GM21528 (cell line): ENCODE data around the gene SPTSSA.
"Not testable (repeated sequence)": the region's sequence is repeated elsewhere in the genome, so short reads cannot be mapped to it uniquely, and the experiment has no call there.

Experiments used
- ATAC-seq: cut with Tn5 transposase; IDR thresholded peaks from one replicate; pipeline ENCODE4 v1.9.1; 2021; ENCODE audit warnings: mild to moderate bottlenecking, moderate library complexity; ENCODE audit not compliant: unreplicated experiment, low FRiP score

The SPTSSA gene, protein sequence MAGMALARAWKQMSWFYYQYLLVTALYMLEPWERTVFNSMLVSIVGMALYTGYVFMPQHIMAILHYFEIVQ

DNA sequence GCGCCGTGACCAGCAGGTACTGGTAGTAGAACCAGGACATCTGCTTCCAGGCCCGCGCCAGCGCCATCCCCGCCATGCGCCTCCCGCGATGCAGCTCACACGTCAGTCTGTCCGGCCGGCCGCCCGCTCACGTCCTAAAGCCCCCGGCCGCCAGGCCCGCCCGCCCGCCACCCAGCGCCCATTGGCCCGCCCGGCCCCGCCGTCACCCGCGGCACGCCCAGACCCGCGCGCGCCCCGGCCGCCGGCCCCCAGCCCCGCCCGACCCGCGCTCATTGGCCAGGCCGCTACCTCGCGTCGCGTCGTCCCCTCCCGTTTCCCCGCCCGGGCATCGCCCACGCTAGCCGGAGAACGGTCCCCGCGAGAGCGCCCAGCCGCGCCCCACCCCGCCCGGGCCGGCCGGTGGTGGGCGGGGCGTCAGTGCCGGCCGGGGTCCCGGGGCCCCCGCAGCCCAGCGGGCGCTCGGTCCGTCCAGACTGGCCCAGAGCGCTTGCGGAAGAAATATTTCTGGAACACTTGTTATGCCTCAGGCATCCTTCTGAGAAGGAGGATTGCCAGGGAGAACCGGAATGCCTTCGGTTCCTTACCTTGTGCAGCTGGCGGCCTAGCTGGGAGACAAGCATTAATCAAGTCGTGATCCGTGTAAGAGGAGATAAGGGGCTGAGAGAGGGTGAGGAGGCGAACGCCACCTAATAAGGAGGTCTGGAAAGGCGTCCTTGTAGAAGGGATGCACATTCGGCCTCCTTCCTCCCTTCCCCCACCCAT, at the start of gene SPTSSA:
TSS of gene SPTSSA (minus strand) at position 109 of the 762 bp plus-strand sequence. CDS start at position 76, 33 bp downstream.
- peak; percentile 87 for ATAC-seq

DNA sequence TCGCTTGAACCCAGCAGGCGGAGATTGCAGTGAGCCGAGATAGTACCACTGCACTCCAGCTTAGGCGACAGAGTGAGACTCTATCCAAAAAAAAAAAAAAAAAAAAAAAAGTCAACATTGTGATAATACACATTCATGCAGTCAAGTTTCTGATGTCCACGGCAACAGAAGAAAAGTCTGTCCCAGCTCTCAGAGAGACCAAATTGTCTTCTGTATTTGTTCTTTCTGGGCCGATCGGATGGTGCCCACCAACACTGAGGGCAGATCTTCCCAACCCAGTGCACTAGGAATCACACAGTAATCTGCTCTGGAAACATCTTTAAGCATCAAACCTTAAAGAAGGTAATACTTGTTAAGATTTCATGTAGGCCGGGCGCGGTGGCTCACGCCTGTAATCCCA, 45.8 kb upstream of the SPTSSA start:
- ATAC-seq: no peak

DNA sequence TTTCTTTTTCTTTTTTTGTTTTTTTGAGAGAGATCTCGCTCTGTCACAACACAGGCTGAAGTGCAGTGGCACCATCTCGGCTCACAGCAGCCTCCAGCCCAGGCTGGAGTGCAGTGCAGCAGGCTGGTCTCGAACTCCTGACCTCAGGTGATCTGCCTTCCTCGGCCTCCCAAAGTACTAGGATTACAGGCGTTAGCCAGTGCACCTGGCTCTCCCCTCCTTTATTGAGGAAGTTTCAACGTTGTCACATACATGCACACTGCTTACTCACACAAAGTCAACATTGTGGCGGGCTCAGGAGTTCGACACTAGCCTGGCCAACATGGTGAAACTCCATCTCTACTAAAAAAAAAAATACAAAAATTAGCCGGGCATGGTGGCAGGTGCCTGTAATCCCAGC, 45.4 kb upstream of the SPTSSA start:
- ATAC-seq: no peak

DNA sequence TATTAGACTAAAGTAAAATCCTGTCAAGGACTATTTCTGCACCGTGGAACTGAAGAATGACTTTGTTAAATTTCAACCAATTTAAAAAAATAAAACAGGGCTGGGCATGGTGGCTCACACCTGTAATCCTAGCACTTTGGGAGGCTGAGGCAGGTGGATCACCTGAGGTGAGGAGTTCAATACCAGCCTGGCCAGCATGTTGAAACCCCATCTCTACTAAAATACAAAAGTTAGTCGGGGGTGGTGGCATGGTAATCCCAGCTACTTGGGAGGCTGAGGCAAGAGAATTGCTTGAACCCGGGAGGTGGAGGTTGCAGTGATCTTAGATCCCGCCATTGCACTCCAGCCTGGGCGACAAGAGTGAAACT, 43.1 kb upstream of the SPTSSA start:
- ATAC-seq: not testable (repeated sequence)

DNA sequence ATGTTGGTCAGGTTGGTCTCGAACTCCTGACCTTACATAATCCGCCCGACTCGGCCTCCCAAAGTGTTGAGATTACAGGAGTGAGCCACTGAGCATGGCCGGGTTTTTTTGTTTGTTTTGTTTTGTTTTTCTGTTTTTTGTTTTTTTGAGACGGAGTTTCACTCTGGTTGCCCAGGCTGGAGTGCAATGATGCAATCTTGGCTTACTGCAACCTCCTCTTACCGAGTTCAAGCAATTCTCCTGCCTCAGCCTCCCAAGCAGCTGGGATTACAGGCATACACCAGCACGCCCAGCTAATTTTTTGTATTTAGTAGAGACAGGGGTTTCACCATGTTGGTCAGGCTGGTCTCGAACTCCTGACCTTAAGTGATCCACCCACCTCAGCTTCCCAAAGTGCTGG, 42.0 kb upstream of the SPTSSA start:
- not testable (repeated sequence) for ATAC-seq

DNA sequence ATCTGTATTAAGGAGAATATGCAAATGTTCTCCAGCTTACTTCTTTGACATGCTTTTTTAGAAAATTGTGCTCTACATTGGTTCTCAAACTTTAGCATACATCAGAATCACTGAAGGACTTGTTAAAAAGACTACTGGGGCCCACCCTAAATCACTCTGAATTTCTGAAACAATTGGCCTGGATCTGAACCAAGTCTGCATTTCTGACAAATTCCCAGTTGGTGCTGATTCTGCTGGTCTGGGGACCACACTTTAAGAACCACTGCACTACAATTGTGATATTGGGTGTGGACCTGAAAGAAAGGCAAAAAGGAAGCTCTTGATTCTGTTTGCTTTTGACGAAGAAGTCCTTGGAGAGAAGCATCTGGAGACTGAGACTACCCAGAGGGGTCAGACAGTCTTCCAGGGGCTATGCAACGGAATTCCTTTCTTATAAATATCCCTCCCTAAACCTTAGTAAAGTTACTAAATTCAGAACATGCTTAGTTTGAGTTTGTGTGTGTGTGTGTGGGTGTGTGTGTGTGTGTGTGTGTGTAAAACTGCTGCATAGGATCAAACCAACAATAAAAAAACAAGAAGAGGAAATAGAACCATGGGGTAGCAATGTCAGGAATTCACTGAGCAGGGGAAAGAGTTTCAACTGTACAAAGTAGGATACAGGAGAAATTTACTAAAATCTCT, 40.6 kb upstream of the SPTSSA start:
- ATAC-seq: no peak

DNA sequence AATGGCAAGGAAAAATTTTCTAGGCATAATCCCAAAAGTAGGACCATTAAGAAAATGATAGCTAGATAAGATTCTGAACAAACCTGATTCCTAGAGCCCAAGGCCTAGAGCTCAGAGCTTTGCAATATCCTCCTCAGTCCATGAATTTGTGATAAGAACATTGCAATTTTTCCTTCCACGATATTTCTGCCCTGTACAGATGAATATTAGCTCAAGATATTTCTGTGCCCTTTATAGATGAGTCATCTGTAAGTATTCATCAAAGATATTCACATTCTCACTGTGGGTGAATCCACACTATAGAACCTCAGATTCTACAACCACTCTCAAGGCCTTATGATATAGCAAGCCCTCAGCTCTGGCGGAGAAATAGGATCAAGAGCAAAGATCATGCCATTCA, 40.0 kb upstream of the SPTSSA start:
- no peak for ATAC-seq

DNA sequence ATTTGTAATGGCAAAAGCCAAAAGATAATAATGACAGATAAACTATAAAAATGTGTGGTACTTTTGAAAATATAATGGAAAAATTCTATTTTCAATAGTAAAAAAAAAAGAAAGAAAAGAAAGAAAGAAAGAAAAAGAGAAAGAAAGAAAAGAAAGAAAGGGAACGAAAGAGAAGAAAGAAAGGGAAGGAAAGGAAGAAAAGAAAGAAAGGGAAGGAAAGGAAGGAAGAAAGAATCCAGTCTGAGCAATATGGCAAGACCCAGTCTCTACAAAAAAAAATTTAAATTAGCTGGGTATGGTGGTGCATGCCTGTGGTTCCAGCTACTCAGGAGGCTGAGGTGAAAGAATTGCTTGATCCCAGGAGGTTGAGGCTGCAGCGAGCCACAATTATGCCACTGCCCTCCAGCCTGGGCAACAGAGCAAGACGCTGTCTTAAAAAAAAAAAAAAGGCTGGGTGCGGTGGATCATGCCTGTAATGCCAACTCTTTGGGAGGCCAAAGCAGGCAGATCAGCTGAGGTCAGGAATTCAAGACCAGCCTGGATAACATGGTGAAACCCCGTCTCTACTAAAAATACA, 39.1 kb upstream of the SPTSSA start:
- ATAC-seq: no peak

DNA sequence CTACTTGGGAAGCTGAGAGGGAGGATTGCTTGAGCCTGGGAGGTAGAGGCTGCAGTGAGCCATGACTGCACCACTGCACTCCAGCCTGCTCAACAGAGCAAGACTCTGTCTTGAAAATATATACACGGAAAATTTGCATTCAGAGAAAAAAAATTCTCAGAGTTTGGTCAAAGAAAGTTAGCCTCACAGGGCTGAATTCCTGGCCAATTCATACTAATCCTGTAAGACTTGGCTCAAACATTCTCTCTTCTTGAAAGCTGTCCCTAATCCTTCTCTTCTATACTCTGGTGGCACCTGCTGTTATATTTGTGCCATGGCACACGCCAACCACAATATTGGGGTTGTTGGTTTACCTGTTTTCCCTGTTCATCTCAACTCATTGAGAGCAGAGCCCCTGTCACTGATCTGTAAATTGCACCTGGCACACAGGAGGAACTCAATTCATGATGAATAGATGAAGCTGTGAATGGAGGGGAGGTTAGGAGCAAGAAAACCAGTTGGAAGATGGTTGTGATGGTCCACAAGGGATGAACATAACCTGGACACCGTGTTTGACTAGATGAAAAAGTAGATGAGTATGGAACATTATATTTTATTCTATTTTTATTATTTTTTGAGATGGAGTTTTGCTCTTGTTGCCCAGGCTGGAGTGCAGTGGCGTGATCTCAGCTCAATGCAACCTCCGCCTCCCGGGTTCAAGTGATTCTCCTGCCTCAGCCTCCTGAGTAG, 36.8 kb upstream of the SPTSSA start:
- ATAC-seq: no peak

DNA sequence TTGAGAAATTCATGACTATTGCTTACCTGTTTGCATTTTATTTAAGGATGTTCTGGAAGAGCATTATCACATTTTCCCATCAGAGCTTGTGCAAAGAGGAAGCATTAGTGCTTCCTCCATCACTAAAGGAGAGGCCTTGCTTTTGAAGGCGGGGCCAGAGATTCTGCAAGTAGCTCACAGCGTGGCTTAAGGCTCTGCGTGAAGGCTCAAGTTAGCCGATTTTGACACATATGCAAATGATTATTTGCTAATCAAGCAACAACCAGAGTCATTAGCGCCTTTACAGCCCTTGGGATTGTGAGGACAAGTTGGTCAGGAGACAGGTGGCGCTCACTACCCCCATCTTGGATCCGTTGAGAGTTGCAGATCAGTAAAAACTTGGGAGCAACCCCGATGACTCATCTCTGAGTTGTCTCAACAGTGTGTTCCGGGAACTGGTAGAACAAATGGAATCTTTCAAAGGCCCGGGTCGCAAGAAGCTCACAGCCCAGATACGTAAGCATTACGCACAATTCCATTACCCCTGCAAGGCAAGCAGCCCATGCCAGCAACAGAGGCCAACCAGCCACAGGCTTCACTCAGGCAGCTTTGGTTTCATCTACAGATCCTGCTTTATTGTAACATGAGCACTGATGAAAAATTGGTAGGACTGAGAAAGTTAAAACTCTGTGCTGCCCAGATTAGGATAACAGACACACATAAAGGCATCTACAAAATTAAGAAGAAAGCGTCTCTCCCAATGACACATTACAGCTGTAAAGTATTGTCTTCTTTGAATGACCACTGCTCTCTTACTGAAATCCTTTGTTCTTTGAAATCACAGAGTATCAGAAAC, 34.9 kb upstream of the SPTSSA start:
- no peak for ATAC-seq

DNA sequence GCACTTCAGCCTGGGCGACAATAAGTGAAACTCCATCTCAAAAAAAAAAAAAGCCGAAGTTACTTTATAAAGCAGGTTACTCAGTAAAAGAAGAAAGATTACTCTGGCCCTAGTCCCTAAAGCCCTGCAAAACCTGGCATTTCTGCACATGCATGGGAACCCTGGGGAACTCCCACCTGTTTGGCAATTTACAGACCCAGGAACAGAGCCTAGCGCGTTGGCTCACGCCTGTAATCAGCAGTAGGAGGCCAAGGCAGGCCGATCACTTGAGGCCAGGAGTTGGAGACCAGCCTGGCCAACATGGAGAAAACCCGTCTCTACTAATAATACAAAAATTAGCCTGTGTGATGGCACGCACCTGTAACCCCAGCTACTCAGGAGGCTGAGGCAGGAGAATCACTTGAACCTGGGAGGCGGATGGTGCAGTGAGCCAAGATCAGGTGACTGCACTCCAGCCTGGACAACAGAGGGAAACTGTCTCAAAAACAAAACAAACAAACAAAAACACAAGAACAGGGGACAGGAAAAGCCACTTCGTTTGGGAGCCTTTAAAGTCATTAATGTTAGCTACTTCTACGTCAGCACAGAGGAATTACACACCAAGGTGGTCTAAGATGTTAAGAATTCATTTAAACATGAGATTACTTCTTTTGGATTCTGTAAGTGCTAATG, 34.1 kb upstream of the SPTSSA start:
- no peak for ATAC-seq

DNA sequence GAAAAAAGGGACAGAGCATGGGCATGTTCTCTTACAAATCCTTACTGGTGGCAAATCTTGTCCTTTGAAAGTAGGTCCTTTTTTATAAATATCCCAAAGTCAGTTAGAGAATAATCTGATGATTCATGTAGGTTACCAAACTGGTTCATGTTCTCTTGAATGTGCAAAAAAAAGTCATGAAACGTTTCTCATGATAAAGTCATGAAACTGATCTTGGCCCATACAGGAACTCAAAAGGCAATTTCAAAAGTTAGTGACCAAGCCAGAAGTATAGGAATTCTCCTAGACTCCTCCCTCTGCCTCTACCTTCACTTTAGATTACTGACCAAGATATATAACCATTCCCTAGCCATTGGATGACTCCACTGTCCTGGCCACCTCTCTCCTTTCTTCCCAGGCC, 27.3 kb upstream of the SPTSSA start:
- ATAC-seq: no peak

DNA sequence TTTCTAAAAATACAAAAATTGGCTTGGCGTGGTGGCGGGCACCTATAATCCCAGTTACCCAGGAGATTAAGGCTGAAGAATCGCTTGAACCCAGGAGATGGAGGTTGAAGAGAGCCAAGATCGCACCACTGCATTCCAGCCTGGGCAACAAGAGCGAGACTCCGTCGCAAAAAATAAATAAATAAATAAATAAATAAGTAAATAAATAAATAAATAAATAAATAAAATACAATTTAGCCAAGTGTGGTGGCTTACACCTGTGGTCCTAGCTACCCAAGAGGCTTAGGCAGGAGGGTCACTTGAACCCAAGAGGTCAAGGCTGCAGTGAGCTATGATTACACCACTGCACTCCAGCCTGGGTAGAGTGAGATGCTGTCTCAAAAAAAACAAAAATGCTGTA, 26.5 kb upstream of the SPTSSA start:
- ATAC-seq: no peak

DNA sequence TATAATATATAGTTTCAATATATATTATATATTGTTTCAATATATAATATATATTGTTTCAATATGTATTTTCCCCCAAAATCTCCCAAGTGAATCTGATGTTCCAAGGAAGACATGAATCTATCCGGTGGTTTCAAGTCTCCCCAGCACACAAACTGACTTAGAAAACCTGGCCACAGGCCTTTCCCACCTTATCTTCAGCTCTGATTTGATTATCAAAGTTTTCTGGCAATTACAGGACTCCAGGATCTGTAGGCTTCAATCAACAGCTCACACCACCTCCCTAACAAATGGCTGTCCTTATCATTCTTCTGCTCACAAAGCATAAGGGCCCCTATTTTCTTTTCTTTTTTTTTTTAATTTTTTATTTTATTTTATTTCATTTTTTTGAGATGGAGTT, 22.7 kb upstream of the SPTSSA start:
- ATAC-seq: no peak

DNA sequence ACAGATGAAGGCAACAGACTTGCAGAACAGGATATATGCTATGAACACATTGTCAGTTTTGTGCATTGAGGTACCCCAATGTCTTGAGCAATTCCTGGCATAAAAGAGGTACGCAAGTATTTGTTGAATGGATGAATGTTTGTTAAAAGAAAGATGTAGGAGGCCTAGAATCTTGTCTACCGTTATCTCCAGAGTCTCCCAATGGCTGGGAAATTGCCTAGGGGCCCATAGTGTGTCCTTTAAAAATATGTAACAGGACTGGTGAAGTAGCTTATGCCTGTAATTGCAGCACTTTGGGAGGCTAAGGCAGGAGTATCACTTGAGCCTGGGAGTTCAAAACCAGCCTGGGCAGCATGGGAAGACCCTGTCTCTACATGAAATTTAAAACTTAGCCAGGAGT, 20.4 kb upstream of the SPTSSA start:
- ATAC-seq: no peak

DNA sequence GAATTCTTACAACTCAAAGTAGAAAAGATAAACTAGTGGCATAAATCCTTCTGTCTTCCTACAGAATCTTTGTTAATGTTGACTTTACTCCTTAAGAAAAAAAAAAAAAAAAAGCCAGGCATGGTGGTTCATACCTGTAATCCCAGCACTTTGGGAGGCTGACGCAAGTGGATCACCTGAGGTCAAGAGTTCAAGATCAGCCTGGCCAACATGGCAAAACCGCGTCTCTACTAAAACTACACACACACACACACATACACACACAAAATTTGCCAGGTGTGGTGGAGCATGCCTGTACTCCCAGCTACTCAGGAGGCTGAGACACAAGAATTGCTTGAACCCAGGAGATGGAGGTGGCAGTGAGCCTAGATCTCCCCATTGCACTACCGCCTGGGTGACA, 17.7 kb upstream of the SPTSSA start:
- no peak for ATAC-seq

DNA sequence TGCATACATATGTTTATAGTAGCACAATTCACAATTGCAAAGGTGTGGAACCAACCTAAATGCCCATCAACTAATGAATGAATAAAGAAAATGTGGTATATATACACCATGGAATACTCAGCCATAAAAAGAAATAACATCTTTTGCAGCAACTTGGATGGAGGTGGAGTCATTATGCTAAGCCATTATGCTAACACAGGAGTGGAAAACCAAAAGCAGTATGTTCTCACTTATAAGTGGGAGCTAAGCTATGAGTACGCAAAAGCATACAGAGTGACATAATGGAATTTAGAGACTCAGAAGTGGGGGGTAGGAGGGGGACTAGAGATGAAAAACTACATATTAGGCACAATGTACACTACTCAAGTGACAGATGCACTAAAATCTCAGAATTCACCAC, 16.2 kb upstream of the SPTSSA start:
- ATAC-seq: no peak

DNA sequence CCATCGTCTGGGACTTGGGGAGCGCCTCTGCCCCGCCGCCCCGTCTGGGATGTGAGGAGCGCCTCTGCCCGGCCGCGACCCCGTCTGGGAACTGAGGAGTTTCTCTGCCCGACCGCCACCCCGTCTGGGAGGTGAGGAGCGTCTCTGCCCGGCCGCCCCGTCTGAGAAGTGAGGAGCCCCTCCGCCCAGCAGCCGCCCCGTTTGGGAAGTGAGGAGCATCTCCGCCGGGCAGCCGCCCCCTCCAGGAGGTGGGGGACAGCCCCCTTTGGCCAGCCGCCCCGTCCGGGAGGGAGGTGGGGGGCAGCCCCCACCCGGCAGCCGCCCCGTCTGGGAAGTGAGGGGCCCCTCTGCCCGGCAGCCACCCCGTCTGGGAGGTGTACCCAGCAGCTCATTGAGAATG, 14.0 kb upstream of the SPTSSA start:
- not testable (repeated sequence) for ATAC-seq

DNA sequence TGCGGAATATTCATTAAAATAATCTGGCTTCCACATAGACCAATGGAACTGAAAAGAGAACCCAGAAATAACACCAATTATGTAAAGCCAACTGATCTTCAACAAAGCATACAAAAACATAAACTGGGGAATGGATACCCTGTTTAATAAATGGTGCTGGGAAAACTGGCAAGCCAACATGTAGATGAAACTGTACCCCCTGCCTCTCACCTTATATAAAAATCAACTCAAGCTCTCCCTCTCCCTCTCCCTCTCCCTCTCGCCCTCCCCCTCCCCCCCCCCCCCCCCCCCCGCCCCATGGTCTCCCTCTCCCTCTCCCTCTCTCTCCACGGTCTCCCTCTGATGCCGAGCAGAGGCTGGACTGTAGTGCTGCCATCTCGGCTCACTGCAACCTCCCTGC, 13.1 kb upstream of the SPTSSA start:
- ATAC-seq: no peak
